HUES48 (cell line): ENCODE measurements around the gene GNPNAT1.

Experiments
- H3K27ac ChIP-seq: one replicate; pipeline ENCODE4 v1.7.0; 2013; ENCODE audit warnings: low read depth, low read length, inconsistent platforms
- H3K27me3 ChIP-seq: 2 replicates; pipeline ENCODE4 v1.6.1; 2013; ENCODE audit warnings: mild to moderate bottlenecking, low read length; ENCODE audit not compliant: control insufficient read depth, insufficient read depth
- H3K36me3 ChIP-seq: 2 replicates; pipeline ENCODE4 v1.6.1; 2013; ENCODE audit warnings: low read length; ENCODE audit not compliant: control insufficient read depth, insufficient read depth
- H3K4me1 ChIP-seq: 2 replicates; pipeline ENCODE4 v1.6.1; 2013; ENCODE audit warnings: mild to moderate bottlenecking, low read length; ENCODE audit not compliant: control insufficient read depth, insufficient read depth
- H3K4me3 ChIP-seq: 2 replicates; pipeline ENCODE4 v1.5.1; 2013; ENCODE audit warnings: mild to moderate bottlenecking, low read depth, low read length
- H3K9ac ChIP-seq: 2 replicates; pipeline ENCODE4 v1.6.1; 2013; ENCODE audit warnings: mild to moderate bottlenecking, low read depth, low read length, moderate library complexity
- H3K9me3 ChIP-seq: 2 replicates; pipeline ENCODE4 v1.6.1; 2013; ENCODE audit warnings: low read length; ENCODE audit not compliant: control insufficient read depth, insufficient read depth

Gene GNPNAT1

GRCh38 chr14:52824462-52824861 is 33.1 kb upstream of the GNPNAT1 start:
- Histone ChIP-seq H3K4me1 (peaks cover 9% of the 10 kb centered on the region; the same call in 1 of the 2 replicates), H3K9ac (no peak overlapping the region), H3K36me3 (no peaks in the 10 kb centered on the region), H3K4me3 (no peak overlapping the region), H3K27ac (no peak overlapping the region), H3K9me3 (no peaks in the 10 kb centered on the region), H3K27me3 (no peaks in the 10 kb centered on the region)

- no peaks in the 10 kb centered on the region for H3K9me3 ChIP-seq
- no peaks in the 10 kb centered on the region for H3K4me1 ChIP-seq
- H3K9ac ChIP-seq, result no peak overlapping the region
These were observed 30.4 kb upstream of the GNPNAT1 start for GRCh38 chr14:52821805-52822250.

GRCh38 chr14:52808101-52808500 is 16.7 kb upstream of the GNPNAT1 start:
- no peak overlapping the region for H3K9ac ChIP-seq
- H3K27ac ChIP-seq, result no peak overlapping the region
- H3K4me1 ChIP-seq, result no peaks in the 10 kb centered on the region
- no peak overlapping the region for H3K4me3 ChIP-seq
- no peaks in the 10 kb centered on the region for H3K27me3 ChIP-seq
- no peaks in the 10 kb centered on the region for H3K9me3 ChIP-seq
- H3K36me3 ChIP-seq, result no peaks in the 10 kb centered on the region

More at GRCh38 chr14:52821805-52822250, 30.4 kb upstream of the GNPNAT1 start:
- Histone ChIP-seq H3K36me3 (no peaks in the 10 kb centered on the region), H3K27ac (no peak overlapping the region), H3K4me3 (no peak overlapping the region), H3K27me3 (no peaks in the 10 kb centered on the region)

GRCh38 chr14:52806115-52806514 is 14.7 kb upstream of the GNPNAT1 start:
- no peak overlapping the region for H3K4me3 ChIP-seq
- no peaks in the 10 kb centered on the region for H3K27me3 ChIP-seq
- H3K9me3 ChIP-seq, result no peaks in the 10 kb centered on the region
- no peaks in the 10 kb centered on the region for H3K4me1 ChIP-seq
- no peak overlapping the region for H3K9ac ChIP-seq
- H3K27ac ChIP-seq, result no peak overlapping the region
- H3K36me3 ChIP-seq, result no peaks in the 10 kb centered on the region

- H3K27me3 ChIP-seq, result no peaks in the 10 kb centered on the region
- H3K4me3 ChIP-seq, result no peak overlapping the region
- no peaks in the 10 kb centered on the region for H3K9me3 ChIP-seq
- H3K27ac ChIP-seq, result no peak overlapping the region
- H3K36me3 ChIP-seq, result no peaks in the 10 kb centered on the region
- no peak overlapping the region for H3K9ac ChIP-seq
- no peaks in the 10 kb centered on the region for H3K4me1 ChIP-seq
These were observed 11.2 kb upstream of the GNPNAT1 start for GRCh38 chr14:52802597-52802996.

- Histone ChIP-seq H3K4me3 (no peak overlapping the region), H3K36me3 (no peaks in the 10 kb centered on the region), H3K9me3 (no peaks in the 10 kb centered on the region), H3K27me3 (no peaks in the 10 kb centered on the region), H3K27ac (no peak overlapping the region), H3K9ac (no peak overlapping the region), H3K4me1 (no peaks in the 10 kb centered on the region)
These were observed 9.8 kb upstream of the GNPNAT1 start for GRCh38 chr14:52801014-52801712.

- no peak overlapping the region for H3K9ac ChIP-seq
- H3K27me3 ChIP-seq, result no peaks in the 10 kb centered on the region
- no peaks in the 10 kb centered on the region for H3K4me1 ChIP-seq
- H3K36me3 ChIP-seq, result no peaks in the 10 kb centered on the region
- no peaks in the 10 kb centered on the region for H3K9me3 ChIP-seq
- no peak overlapping the region for H3K4me3 ChIP-seq
- H3K27ac ChIP-seq, result no peak overlapping the region
These were observed 7.4 kb upstream of the GNPNAT1 start for GRCh38 chr14:52798826-52799225.

GRCh38 chr14:52797653-52798052 is 6.2 kb upstream of the GNPNAT1 start:
- Histone ChIP-seq H3K4me1 (no peaks in the 10 kb centered on the region), H3K9me3 (no peaks in the 10 kb centered on the region), H3K36me3 (no peaks in the 10 kb centered on the region), H3K9ac (no peak overlapping the region), H3K27ac (no peak overlapping the region), H3K27me3 (no peaks in the 10 kb centered on the region), H3K4me3 (no peak overlapping the region)

GRCh38 chr14:52793061-52793460 is 1.7 kb upstream of the GNPNAT1 start:
- no peaks in the 10 kb centered on the region for H3K27me3 ChIP-seq
- H3K36me3 ChIP-seq, result no peaks in the 10 kb centered on the region; the same call in 1 of the 2 replicates
- H3K4me1 ChIP-seq, result peaks cover 19% of the 10 kb centered on the region
- no peaks in the 10 kb centered on the region for H3K9me3 ChIP-seq
- H3K9ac ChIP-seq, result no peak overlapping the region
- no peak overlapping the region for H3K4me3 ChIP-seq
- H3K27ac ChIP-seq, result no peak overlapping the region

GRCh38 chr14:52792097-52792415 is 649 bp upstream of the GNPNAT1 start:
- H3K4me1 ChIP-seq, result peaks cover 19% of the 10 kb centered on the region
- H3K9ac ChIP-seq, result peak overlapping the region; percentile 78
- peak overlapping the region; percentile 81 for H3K27ac ChIP-seq
- peak overlapping the region; percentile 75 for H3K4me3 ChIP-seq
- H3K36me3 ChIP-seq, result no peaks in the 10 kb centered on the region; the same call in 1 of the 2 replicates
- H3K9me3 ChIP-seq, result no peaks in the 10 kb centered on the region
- H3K27me3 ChIP-seq, result no peaks in the 10 kb centered on the region

GRCh38 chr14:52790756-52791222 is 618 bp downstream of the GNPNAT1 start:
- Histone ChIP-seq H3K9ac (peak overlapping the region; percentile 80), H3K9me3 (no peaks in the 10 kb centered on the region), H3K27me3 (no peaks in the 10 kb centered on the region), H3K4me1 (peaks cover 19% of the 10 kb centered on the region), H3K27ac (peak overlapping the region; percentile 83), H3K4me3 (peak overlapping the region; percentile 97), H3K36me3 (no peaks in the 10 kb centered on the region; the same call in 1 of the 2 replicates)
